ENCODE results near the gene TNPO1. TPM values are rescaled to one million over a fixed set of nuclear protein-coding genes. Genes with fewer than 3 reads are reported as not detected.

The TNPO1 gene
- total and polyA plus RNA-seq, 9 of the 15 experiments (the other 6 are each of a cell fraction or from before 2014, with no cell fraction given), result 20.8 to 176 (median 97.9) TPM

GRCh38 chr5:72816284-72817075, at the start of gene TNPO1 (continued):
- TF ChIP-seq MITF (IDR thresholded peaks at IDR 0.05), result no peak
- no peak for TF ChIP-seq KLF6 (CRISPR knock-in tag; IDR thresholded peaks at IDR 0.05; ENCODE audit: borderline replicate concordance)
- peak; percentile 22; the same call in 1 of the 2 replicates for TF ChIP-seq ZBTB7A (IDR thresholded peaks at IDR 0.05; ENCODE audit: borderline replicate concordance, control insufficient read depth, low read depth, low read length)
- peak; percentile 80 for TF ChIP-seq POLR2H (tag; IDR thresholded peaks at IDR 0.05; ENCODE audit: low read depth)
- TF ChIP-seq FOXP4 (CRISPR knock-in tag; IDR thresholded peaks at IDR 0.05; ENCODE audit: borderline replicate concordance), result peak; percentile 35
- TF ChIP-seq ETS2 (tag; IDR thresholded peaks at IDR 0.05; ENCODE audit: borderline replicate concordance, poor library complexity, severe bottlenecking), result no peak
- peak; percentile 75 for TF ChIP-seq ZNF12 (CRISPR knock-in tag; IDR thresholded peaks at IDR 0.05)
- no peak for TF ChIP-seq KLF1 (tag; IDR thresholded peaks at IDR 0.05)
- TF ChIP-seq, protein P1, sequence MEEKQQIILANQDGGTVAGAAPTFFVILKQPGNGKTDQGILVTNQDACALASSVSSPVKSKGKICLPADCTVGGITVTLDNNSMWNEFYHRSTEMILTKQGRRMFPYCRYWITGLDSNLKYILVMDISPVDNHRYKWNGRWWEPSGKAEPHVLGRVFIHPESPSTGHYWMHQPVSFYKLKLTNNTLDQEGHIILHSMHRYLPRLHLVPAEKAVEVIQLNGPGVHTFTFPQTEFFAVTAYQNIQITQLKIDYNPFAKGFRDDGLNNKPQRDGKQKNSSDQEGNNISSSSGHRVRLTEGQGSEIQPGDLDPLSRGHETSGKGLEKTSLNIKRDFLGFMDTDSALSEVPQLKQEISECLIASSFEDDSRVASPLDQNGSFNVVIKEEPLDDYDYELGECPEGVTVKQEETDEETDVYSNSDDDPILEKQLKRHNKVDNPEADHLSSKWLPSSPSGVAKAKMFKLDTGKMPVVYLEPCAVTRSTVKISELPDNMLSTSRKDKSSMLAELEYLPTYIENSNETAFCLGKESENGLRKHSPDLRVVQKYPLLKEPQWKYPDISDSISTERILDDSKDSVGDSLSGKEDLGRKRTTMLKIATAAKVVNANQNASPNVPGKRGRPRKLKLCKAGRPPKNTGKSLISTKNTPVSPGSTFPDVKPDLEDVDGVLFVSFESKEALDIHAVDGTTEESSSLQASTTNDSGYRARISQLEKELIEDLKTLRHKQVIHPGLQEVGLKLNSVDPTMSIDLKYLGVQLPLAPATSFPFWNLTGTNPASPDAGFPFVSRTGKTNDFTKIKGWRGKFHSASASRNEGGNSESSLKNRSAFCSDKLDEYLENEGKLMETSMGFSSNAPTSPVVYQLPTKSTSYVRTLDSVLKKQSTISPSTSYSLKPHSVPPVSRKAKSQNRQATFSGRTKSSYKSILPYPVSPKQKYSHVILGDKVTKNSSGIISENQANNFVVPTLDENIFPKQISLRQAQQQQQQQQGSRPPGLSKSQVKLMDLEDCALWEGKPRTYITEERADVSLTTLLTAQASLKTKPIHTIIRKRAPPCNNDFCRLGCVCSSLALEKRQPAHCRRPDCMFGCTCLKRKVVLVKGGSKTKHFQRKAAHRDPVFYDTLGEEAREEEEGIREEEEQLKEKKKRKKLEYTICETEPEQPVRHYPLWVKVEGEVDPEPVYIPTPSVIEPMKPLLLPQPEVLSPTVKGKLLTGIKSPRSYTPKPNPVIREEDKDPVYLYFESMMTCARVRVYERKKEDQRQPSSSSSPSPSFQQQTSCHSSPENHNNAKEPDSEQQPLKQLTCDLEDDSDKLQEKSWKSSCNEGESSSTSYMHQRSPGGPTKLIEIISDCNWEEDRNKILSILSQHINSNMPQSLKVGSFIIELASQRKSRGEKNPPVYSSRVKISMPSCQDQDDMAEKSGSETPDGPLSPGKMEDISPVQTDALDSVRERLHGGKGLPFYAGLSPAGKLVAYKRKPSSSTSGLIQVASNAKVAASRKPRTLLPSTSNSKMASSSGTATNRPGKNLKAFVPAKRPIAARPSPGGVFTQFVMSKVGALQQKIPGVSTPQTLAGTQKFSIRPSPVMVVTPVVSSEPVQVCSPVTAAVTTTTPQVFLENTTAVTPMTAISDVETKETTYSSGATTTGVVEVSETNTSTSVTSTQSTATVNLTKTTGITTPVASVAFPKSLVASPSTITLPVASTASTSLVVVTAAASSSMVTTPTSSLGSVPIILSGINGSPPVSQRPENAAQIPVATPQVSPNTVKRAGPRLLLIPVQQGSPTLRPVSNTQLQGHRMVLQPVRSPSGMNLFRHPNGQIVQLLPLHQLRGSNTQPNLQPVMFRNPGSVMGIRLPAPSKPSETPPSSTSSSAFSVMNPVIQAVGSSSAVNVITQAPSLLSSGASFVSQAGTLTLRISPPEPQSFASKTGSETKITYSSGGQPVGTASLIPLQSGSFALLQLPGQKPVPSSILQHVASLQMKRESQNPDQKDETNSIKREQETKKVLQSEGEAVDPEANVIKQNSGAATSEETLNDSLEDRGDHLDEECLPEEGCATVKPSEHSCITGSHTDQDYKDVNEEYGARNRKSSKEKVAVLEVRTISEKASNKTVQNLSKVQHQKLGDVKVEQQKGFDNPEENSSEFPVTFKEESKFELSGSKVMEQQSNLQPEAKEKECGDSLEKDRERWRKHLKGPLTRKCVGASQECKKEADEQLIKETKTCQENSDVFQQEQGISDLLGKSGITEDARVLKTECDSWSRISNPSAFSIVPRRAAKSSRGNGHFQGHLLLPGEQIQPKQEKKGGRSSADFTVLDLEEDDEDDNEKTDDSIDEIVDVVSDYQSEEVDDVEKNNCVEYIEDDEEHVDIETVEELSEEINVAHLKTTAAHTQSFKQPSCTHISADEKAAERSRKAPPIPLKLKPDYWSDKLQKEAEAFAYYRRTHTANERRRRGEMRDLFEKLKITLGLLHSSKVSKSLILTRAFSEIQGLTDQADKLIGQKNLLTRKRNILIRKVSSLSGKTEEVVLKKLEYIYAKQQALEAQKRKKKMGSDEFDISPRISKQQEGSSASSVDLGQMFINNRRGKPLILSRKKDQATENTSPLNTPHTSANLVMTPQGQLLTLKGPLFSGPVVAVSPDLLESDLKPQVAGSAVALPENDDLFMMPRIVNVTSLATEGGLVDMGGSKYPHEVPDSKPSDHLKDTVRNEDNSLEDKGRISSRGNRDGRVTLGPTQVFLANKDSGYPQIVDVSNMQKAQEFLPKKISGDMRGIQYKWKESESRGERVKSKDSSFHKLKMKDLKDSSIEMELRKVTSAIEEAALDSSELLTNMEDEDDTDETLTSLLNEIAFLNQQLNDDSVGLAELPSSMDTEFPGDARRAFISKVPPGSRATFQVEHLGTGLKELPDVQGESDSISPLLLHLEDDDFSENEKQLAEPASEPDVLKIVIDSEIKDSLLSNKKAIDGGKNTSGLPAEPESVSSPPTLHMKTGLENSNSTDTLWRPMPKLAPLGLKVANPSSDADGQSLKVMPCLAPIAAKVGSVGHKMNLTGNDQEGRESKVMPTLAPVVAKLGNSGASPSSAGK (IDR thresholded peaks at IDR 0.05), result peak; percentile 68
- no peak for TF ChIP-seq MAFG (tag; conservative IDR thresholded peaks at IDR 0.05)
- TF ChIP-seq NBN (IDR thresholded peaks at IDR 0.05; ENCODE audit: low read depth), result 0 out of 2 replicates have a peak, but pooled peaks have one; percentile 46
- no peak for TF ChIP-seq CBFA2T2 (conservative IDR thresholded peaks at IDR 0.05)
